HEK293 (cell line): ENCODE results near the gene NSMCE1.

Experiments used
- CTCF ChIA-PET: fragments of 350-600 bp; formaldehyde crosslinking; extraction: SDS; loops from one replicate; lab custom pipeline; 2021; ENCODE audit warnings: antibody characterized with exemption; lab: Yijun Ruan, JAX
- POLR2A ChIA-PET: fragments of 300-600 bp; formaldehyde crosslinking; extraction: SDS; loops from one replicate; lab custom pipeline; 2020; ENCODE audit warnings: antibody characterized with exemption, inconsistent platforms; lab: Yijun Ruan, JAX
- H3K27ac ChIP-seq: fragments of 200-500 bp; sonication (Bioruptor generic); 2 replicates; pipeline ENCODE4 v1.5.1; 2014; ENCODE audit warnings: low read depth, low read length, control low read depth, inconsistent platforms; ENCODE audit errors: extremely low read depth
- H3K36me3 ChIP-seq, 2 experiments: fragments of 200-500 bp in 1 of 2; sonication (Bioruptor generic) in 1 of 2; 1 replicate in 1 of 2; 2 replicates in 1 of 2; pipeline ENCODE4 v1.5.1; 2014 to 2017; ENCODE audit warnings: inconsistent platforms in 2 of 2, low read length in 2 of 2; ENCODE audit not compliant: control insufficient read depth in 2 of 2, insufficient read depth in 1 of 2
- H3K4me1 ChIP-seq: fragments of 200-500 bp; sonication (Bioruptor generic); 2 replicates; pipeline ENCODE4 v1.5.1; 2014; ENCODE audit warnings: mild to moderate bottlenecking, low read length, inconsistent platforms; ENCODE audit not compliant: control insufficient read depth, insufficient read depth
- H3K4me3 ChIP-seq: 2 replicates; pipeline ENCODE4 v1.5.1; 2011; ENCODE audit warnings: low read depth, mild to moderate bottlenecking, control low read depth, low read length, moderate library complexity
- H3K9me3 ChIP-seq: fragments of 200-500 bp; sonication (Bioruptor generic); 2 replicates; pipeline ENCODE4 v1.5.1; 2014; ENCODE audit warnings: low read depth, low read length, inconsistent platforms; ENCODE audit not compliant: control insufficient read depth, insufficient read depth
- FEZF1 ChIP-seq: fragments of 450-650 bp; formaldehyde crosslinking; IDR thresholded peaks from 2 replicates; pipeline ENCODE4 v1.5.1; 2016; ENCODE audit warnings: missing biosample characterization, missing genetic modification characterization
- GLIS2 ChIP-seq: fragments of 450-650 bp; formaldehyde crosslinking; IDR thresholded peaks from 2 replicates; pipeline ENCODE4 v1.5.1; 2016; ENCODE audit warnings: missing biosample characterization, missing genetic modification characterization
- MEIS1 ChIP-seq: sonication (generic); formaldehyde crosslinking; IDR thresholded peaks from 2 replicates; pipeline ENCODE4 v1.8.1; 2022; ENCODE audit warnings: missing genetic modification reagents, mild to moderate bottlenecking, borderline replicate concordance
- SETDB1 ChIP-seq: IDR thresholded peaks from one replicate; pipeline ENCODE4 v1.6.1; 2017; ENCODE audit warnings: mild to moderate bottlenecking, low read length, moderate library complexity, mixed read lengths; ENCODE audit not compliant: insufficient read length
- SP7 ChIP-seq: fragments of 450-650 bp; formaldehyde crosslinking; IDR thresholded peaks from 2 replicates; pipeline ENCODE4 v1.5.1; 2016; ENCODE audit warnings: missing biosample characterization, missing genetic modification characterization
- ZBTB48 ChIP-seq: fragments of 450-650 bp; formaldehyde crosslinking; IDR thresholded peaks from 2 replicates; pipeline ENCODE4 v1.5.1; 2016; ENCODE audit warnings: missing biosample characterization, missing genetic modification characterization
- ZBTB8A ChIP-seq: fragments of 450-650 bp; formaldehyde crosslinking; IDR thresholded peaks from 2 replicates; pipeline ENCODE4 v1.5.1; 2016; ENCODE audit warnings: missing biosample characterization, missing genetic modification characterization
- ZFHX2 ChIP-seq: fragments of 450-650 bp; formaldehyde crosslinking; conservative IDR thresholded peaks from 2 replicates; pipeline ENCODE4 v1.5.1; 2016; ENCODE audit warnings: missing biosample characterization, missing genetic modification characterization
- ZIC2 ChIP-seq: fragments of 450-650 bp; formaldehyde crosslinking; IDR thresholded peaks from 2 replicates; pipeline ENCODE4 v1.5.1; 2016; ENCODE audit warnings: missing biosample characterization, missing genetic modification characterization
- ZNF133 ChIP-seq: fragments of 450-650 bp; formaldehyde crosslinking; IDR thresholded peaks from 2 replicates; pipeline ENCODE4 v1.5.1; 2016; ENCODE audit warnings: missing biosample characterization, missing genetic modification characterization
- ZNF174 ChIP-seq: fragments of 450-650 bp; formaldehyde crosslinking; IDR thresholded peaks from 2 replicates; pipeline ENCODE4 v1.5.0; 2017; ENCODE audit warnings: missing biosample characterization, mild to moderate bottlenecking, missing genetic modification characterization
- ZNF23 ChIP-seq: fragments of 450-650 bp; formaldehyde crosslinking; IDR thresholded peaks from 2 replicates; pipeline ENCODE4 v1.5.1; 2016; ENCODE audit warnings: missing biosample characterization, missing genetic modification characterization, borderline replicate concordance
- ZNF335 ChIP-seq: fragments of 450-650 bp; formaldehyde crosslinking; conservative IDR thresholded peaks from 2 replicates; pipeline ENCODE4 v1.5.1; 2016; ENCODE audit warnings: missing biosample characterization, missing genetic modification characterization
- ZNF366 ChIP-seq: fragments of 450-650 bp; formaldehyde crosslinking; conservative IDR thresholded peaks from 2 replicates; pipeline ENCODE4 v1.5.1; 2016; ENCODE audit warnings: missing biosample characterization, missing genetic modification characterization
- ZNF394 ChIP-seq: fragments of 450-650 bp; formaldehyde crosslinking; IDR thresholded peaks from 2 replicates; pipeline ENCODE4 v1.5.1; 2016; ENCODE audit warnings: missing biosample characterization, missing genetic modification characterization, mild to moderate bottlenecking, moderate library complexity, borderline replicate concordance
- ZNF555 ChIP-seq: fragments of 450-650 bp; formaldehyde crosslinking; conservative IDR thresholded peaks from 2 replicates; pipeline ENCODE4 v1.5.1; 2017; ENCODE audit warnings: missing biosample characterization, mild to moderate bottlenecking, missing genetic modification characterization, inconsistent platforms
- ZNF600 ChIP-seq: fragments of 450-650 bp; formaldehyde crosslinking; IDR thresholded peaks from 2 replicates; pipeline ENCODE4 v1.5.1; 2016; ENCODE audit warnings: missing biosample characterization, missing genetic modification characterization
- ZNF624 ChIP-seq: fragments of 450-650 bp; formaldehyde crosslinking; IDR thresholded peaks from 2 replicates; pipeline ENCODE4 v1.5.1; 2017; ENCODE audit warnings: missing biosample characterization, missing genetic modification characterization
- ZNF707 ChIP-seq: fragments of 450-650 bp; formaldehyde crosslinking; IDR thresholded peaks from 2 replicates; pipeline ENCODE4 v1.5.1; 2016; ENCODE audit warnings: missing biosample characterization, missing genetic modification characterization
- ZNF791 ChIP-seq: fragments of 450-650 bp; formaldehyde crosslinking; IDR thresholded peaks from 2 replicates; pipeline ENCODE4 v1.5.1; 2016; ENCODE audit warnings: missing biosample characterization, missing genetic modification characterization
- ZNF792 ChIP-seq: fragments of 450-650 bp; formaldehyde crosslinking; IDR thresholded peaks from 2 replicates; pipeline ENCODE4 v1.5.1; 2016; ENCODE audit warnings: missing biosample characterization, missing genetic modification characterization
- TF ChIP-seq, protein P1 (sequence below): fragments of 450-650 bp; formaldehyde crosslinking; IDR thresholded peaks from 2 replicates; pipeline ENCODE4 v1.5.1; 2016; ENCODE audit warnings: missing biosample characterization, missing genetic modification characterization
- TF ChIP-seq, protein P2 (sequence below): fragments of 450-650 bp; formaldehyde crosslinking; IDR thresholded peaks from 2 replicates; pipeline ENCODE4 v1.5.1; 2016; ENCODE audit warnings: missing biosample characterization, missing genetic modification characterization
- TF ChIP-seq, protein P3 (sequence below): fragments of 450-650 bp; formaldehyde crosslinking; IDR thresholded peaks from 2 replicates; pipeline ENCODE4 v1.5.1; 2016; ENCODE audit warnings: missing biosample characterization, missing genetic modification characterization, low read depth

Gene NSMCE1

DNA sequence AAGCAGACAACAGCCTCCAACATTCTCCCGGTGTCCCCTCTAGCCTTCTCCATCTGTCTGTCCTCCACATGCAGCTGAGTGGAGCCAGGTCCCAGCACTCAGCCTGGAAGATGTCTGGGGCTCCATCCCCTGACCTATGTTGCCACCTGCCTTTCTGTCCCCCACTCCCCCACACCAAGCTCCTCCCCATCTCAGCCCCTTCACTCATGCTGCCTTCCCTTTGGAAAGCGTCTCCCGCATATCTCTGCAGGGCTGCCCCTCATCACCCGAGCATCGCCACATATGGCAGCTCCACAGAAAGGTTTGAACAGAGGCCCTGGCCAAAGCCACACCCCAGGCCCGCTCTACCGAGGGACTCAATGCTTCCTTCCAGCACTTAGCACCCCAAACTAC is 24.2 kb downstream of the NSMCE1 start (continued):
- TF ChIP-seq, protein P1, sequence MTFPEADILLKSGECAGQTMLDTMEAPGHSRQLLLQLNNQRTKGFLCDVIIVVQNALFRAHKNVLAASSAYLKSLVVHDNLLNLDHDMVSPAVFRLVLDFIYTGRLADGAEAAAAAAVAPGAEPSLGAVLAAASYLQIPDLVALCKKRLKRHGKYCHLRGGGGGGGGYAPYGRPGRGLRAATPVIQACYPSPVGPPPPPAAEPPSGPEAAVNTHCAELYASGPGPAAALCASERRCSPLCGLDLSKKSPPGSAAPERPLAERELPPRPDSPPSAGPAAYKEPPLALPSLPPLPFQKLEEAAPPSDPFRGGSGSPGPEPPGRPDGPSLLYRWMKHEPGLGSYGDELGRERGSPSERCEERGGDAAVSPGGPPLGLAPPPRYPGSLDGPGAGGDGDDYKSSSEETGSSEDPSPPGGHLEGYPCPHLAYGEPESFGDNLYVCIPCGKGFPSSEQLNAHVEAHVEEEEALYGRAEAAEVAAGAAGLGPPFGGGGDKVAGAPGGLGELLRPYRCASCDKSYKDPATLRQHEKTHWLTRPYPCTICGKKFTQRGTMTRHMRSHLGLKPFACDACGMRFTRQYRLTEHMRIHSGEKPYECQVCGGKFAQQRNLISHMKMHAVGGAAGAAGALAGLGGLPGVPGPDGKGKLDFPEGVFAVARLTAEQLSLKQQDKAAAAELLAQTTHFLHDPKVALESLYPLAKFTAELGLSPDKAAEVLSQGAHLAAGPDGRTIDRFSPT (tag by site-specific recombination): no peak
- TF ChIP-seq ZFHX2 (tag by site-specific recombination): no peak
- TF ChIP-seq, all 188 proteins: peak for 0

DNA sequence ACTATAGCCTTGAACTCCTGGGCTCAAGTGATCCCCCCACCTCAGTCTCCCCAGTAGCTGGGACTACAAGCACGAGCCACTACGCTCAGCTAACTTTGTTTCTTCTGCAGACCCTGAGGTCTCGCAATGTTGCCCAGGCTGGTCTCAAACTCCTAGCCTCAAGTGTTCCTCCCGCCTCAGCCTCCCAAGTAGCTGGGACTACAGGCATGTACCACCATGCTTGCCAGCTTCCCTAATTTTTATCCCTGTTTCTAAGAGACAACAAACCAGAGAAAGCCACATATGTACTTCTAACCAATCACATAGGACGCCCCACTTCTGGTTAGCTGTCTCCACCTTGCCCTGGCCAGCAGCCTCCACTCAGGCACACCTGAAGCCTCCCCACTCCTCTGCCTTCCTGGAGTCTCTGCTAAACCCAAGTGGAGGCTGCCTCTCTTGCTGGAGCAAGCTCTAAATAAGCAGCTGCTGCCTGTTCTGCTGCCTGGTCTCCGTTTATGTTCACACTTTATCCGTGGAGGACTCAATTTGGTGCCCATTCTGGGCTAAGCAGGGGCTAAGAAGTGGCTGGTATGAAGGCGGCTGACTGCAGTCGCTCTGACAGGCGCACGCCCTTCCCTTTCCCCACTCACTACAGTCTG is 24.7 kb downstream of the NSMCE1 start:
- Histone ChIP-seq H3K27ac (no peak overlapping the region), H3K36me3 (no peaks in the 10 kb centered on the region), H3K4me1 (0 out of 2 replicates have a peak, but pooled peaks cover 2% of the 10 kb centered on the region), H3K9me3 (no peaks in the 10 kb centered on the region), H3K4me3 (no peak overlapping the region)
- TF ChIP-seq ZNF555: no peak
- no peak for TF ChIP-seq ZNF366
- no peak for TF ChIP-seq ZNF791 (tag by site-specific recombination)
- TF ChIP-seq, protein P2, sequence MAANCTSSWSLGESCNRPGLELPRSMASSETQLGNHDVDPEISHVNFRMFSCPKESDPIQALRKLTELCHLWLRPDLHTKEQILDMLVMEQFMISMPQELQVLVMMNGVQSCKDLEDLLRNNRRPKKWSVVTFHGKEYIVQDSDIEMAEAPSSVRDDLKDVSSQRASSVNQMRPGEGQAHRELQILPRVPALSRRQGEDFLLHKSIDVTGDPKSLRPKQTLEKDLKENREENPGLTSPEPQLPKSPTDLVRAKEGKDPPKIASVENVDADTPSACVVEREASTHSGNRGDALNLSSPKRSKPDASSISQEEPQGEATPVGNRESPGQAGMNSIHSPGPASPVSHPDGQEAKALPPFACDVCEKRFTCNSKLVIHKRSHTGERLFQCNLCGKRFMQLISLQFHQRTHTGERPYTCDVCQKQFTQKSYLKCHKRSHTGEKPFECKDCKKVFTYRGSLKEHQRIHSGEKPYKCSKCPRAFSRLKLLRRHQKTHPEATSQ (tag by site-specific recombination): no peak
- TF ChIP-seq ZNF23 (tag by site-specific recombination): no peak
- no peak for TF ChIP-seq FEZF1 (tag by site-specific recombination)
- TF ChIP-seq SETDB1: no peak
- TF ChIP-seq ZNF335 (tag by site-specific recombination): peak; percentile 20
- TF ChIP-seq ZBTB8A (tag by site-specific recombination): no peak
- 0 out of 2 replicates have a peak, but pooled peaks have one; percentile 33 for TF ChIP-seq ZNF707 (tag by site-specific recombination)
- TF ChIP-seq ZNF174 (tag by site-specific recombination): no peak
- TF ChIP-seq ZNF133 (tag by site-specific recombination): no peak
- no peak for TF ChIP-seq ZNF394 (tag by site-specific recombination)
- no peak for TF ChIP-seq GLIS2 (tag by site-specific recombination)
- no peak for TF ChIP-seq ZBTB48
- POLR2A ChIA-PET: no interaction called here
- CTCF ChIA-PET: interaction anchor here (0.6 to 4.1 kb wide), 4 partner anchors 9 to 65 kb away, joined by 3 to 23 read pairs (median 3); no protein-coding TSS in a partner anchor

DNA sequence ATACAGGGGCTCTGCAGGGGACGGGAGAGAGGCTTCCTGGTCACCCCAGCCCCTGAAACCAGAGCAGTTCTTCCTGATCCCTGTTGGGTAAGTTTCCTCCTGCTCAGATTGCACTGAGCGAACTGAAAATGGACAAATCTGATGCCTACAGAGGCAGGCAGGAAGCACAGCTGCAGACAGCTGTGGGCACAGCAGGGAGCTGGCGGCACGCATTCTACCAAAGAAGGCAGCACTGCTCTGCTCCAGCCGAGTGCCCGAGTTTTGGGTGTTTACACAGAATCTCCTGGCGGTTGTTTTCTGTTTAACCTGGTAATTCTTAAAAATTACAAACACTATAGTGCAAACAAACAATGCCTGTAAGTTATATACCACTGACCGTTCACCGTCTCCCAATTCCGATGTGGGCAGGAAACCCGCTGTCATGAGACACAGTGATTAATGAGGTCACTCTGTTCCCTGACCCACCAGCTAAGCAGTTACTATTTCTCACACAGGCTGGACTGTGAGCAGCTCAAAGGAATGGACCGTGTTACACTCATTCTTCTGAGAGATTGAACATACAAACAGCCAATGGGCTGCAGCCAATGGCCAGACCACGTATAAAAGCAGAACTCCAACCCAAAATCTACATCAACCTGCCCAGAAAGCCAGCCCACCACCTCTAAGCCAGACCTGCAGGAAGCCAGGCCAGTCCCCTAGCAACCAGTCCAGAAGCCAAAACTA is 25.5 kb downstream of the NSMCE1 start:
- ChIA-PET CTCF (interaction anchor here (0.6 to 4.1 kb wide), 3 partner anchors 8 to 64 kb away, joined by 3 to 23 read pairs (median 3); no protein-coding TSS in a partner anchor), POLR2A (interaction anchor here (0.7 kb wide), 1 partner anchor 21 kb away, joined by 3 read pairs; no protein-coding TSS in a partner anchor)
- H3K4me1 ChIP-seq: 0 out of 2 replicates have a peak, but pooled peaks cover 2% of the 10 kb centered on the region
- no peaks in the 10 kb centered on the region for H3K9me3 ChIP-seq
- no peaks in the 10 kb centered on the region for H3K36me3 ChIP-seq
- peak; percentile 53 for TF ChIP-seq ZNF335 (tag by site-specific recombination)
- TF ChIP-seq FEZF1 (tag by site-specific recombination): peak; percentile 77
- TF ChIP-seq MEIS1 (CRISPR knock-in tag): peak; percentile 75; the same call in 1 of the 2 replicates
- peak; percentile 91 for TF ChIP-seq ZIC2 (tag by site-specific recombination)
- no peak for TF ChIP-seq ZNF624 (tag by site-specific recombination)
- TF ChIP-seq, protein P3, sequence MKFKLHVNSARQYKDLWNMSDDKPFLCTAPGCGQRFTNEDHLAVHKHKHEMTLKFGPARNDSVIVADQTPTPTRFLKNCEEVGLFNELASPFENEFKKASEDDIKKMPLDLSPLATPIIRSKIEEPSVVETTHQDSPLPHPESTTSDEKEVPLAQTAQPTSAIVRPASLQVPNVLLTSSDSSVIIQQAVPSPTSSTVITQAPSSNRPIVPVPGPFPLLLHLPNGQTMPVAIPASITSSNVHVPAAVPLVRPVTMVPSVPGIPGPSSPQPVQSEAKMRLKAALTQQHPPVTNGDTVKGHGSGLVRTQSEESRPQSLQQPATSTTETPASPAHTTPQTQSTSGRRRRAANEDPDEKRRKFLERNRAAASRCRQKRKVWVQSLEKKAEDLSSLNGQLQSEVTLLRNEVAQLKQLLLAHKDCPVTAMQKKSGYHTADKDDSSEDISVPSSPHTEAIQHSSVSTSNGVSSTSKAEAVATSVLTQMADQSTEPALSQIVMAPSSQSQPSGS (tag by site-specific recombination): 0 out of 2 replicates have a peak, but pooled peaks have one; percentile 26
- TF ChIP-seq ZNF600 (tag by site-specific recombination): peak; percentile 56; the same call in 1 of the 2 replicates
- TF ChIP-seq SP7: 0 out of 2 replicates have a peak, but pooled peaks have one; percentile 15
- TF ChIP-seq ZNF792: no peak
- TF ChIP-seq, all 188 proteins: peak for 7
- H3K4me3 ChIP-seq: no peak overlapping the region
- H3K27ac ChIP-seq: no peak overlapping the region
